Endometrial microvascular endothelial cells (primary cell): ENCODE results near the gene FAM53C. TPM values are rescaled to one million over a fixed set of nuclear protein-coding genes. Genes with fewer than 3 reads are reported as not detected.
"Not testable (repeated sequence)": the region's sequence is repeated elsewhere in the genome, so short reads cannot be mapped to it uniquely, and the experiment has no call there.

ENCODE experiments used
- in situ Hi-C: cut with HindIII; loops from 2 replicates; pipeline ENCODE4 v1.10.0; 2017; ENCODE audit warnings: low sequenced_read_pairs, low pct_unique_long_range_greater_than_20kb; ENCODE audit errors: inconsistent ontology term
- total RNA-seq: library from RNA; depleted of rRNA; stranded (reverse); fragments of >200 nt; gene quantifications from one replicate; pipeline ENCODE4 v1.2.3, GENCODE V29; 2015; ENCODE audit errors: inconsistent ontology term

Gene FAM53C
- total RNA-seq, 1 donor from 2014 or later, result 36.3 TPM

DNA sequence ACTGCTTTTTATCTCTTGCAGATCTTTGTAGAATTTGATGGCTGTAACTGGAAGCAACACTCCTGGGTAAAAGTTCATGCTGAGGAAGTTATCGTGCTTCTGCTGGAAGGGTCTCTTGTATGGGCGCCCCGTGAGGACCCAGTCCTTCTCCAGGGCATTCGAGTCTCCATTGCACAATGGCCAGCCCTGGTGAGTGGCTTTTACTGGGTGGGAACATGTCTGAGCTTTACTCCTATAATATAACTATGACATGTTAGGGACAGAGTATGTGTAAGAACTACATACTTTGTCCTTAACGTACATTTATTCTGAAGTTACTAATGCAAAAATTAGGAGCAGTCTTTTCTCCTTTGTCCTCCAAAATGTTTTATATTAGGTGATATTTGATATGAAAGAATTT is 34.6 kb downstream of the FAM53C start:
- in situ Hi-C loops, result no loop called here

DNA sequence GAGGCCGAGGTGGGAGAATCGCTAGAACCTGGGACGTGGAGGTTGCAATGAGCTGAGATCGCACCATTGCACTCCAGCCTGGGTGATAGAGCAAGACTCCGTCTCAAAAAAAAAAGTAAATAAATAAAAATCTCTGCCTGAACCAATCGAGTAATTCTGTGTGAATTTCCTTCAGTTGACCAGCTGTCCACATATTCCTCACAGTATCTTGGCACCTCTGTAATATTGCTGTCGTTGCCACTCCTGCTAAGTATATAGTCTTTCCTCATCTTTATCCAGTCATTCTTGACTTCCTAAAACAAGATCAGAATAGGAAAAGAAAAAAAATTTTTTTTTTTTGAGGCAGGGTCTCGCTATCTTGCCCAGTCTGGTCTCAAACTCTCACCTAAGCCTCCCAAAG is 44.3 kb downstream of the FAM53C start:
- in situ Hi-C loops, result no loop called here

DNA sequence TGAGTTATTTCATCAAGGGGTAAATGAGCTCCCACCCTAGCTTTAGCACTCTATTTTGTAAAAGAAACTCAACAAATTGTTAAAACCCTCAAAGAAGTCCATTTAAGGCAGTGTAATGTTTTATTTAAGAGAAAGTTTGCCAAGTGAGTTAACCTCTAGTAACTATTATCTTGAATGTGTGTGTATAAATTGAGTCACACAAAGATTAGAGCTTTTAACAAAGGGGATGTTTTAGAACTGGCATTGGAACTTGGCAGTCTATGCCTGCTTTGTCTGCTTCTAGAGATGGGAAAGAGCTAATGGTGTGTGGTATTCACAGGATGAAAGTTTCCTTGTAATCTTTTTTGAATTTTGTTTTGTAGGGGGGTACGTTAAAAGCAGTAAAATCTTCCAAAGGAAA is 47.6 kb downstream of the FAM53C start:
- in situ Hi-C loops, result no loop called here

DNA sequence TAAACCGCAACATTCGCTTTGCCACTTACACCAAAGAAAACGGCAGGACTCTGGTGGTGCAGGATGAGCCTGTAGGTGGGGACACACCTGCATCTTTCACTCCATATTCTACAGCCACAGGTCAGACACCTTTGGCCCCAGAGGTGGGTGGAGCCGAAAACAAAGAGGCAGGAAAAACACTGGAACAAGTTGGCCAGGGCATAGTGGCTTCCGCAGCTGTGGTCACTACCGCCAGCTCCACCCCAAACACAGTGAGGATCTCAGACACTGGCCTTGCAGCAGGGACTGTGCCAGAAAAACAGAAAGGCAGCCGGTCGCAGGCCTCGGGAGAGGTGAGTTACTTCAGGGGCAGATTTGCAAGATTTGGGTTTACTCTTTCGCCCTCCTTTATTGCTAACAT is 48.2 kb downstream of the FAM53C start:
- in situ Hi-C loops, result no loop called here

DNA sequence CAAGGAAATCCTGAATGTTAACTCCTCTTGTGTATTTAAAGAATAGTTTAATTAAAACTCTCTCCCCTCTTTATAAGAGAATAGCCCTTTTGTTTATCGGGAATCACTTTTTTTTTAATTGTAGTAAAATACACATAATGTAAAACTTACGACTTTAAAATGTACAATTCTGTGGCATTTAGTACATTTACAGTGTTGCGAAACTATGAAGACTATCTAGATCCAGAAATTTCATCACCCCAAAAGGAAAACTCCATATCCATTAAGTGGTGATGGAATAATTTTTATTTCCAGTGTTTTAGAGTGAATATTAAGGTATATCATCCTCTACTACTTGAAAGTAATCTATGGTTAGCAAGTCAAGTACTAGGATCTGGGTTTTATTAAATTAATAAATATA is 51.3 kb downstream of the FAM53C start:
- in situ Hi-C loops, result no loop called here

DNA sequence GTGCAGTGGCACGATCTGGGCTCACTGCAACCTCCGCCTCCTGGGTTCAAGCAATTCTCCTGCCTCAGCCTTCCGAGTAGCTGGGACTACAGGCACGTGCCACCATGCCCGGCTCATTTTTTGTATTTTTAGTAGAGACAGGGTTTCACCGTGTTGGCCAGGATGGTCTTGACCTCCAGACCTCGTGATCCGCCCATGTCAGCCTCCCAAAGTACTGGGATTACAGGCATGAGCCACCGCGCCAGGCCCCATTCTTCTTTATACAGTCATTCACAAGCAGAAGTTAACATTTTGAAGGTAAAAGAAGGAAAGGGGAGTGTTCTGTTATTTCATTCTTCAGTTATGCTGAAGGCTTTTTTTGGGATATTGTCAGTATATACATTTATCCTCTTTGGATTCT is 51.8 kb downstream of the FAM53C start:
- in situ Hi-C loops, result not testable (repeated sequence)

DNA sequence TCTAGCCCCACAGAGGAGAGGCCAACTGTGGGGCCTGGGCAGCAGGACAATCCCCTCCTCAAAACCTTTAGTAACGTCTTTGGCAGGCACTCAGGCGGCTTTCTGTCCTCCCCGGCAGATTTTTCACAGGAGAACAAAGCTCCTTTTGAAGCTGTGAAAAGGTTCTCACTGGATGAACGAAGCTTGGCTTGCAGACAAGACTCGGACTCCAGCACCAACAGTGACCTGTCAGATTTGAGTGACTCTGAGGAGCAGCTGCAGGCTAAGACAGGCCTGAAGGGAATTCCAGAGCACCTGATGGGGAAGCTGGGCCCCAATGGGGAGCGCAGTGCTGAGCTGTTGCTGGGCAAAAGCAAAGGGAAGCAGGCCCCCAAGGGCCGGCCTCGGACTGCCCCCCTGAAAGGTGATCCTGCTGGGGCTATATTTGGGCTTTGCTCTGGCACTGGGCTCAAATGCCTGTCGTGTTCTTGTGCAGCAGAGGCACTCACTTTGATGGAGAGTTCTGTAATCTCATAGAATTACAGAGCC is 53.9 kb downstream of the FAM53C start:
- in situ Hi-C loops, result no loop called here

Other genes with a start within 250 kb of the FAM53C start
- gene NME5, start 198.8 kb upstream of the FAM53C start, total RNA-seq, result 1.5 TPM
- 37.1 TPM for gene BRD8, start 159.6 kb upstream of the FAM53C start, total RNA-seq
- gene KIF20A, start 159.2 kb upstream of the FAM53C start, total RNA-seq, result 106 TPM
- 41.3 TPM for gene CDC23, start 124.9 kb upstream of the FAM53C start, total RNA-seq
- gene GFRA3, start 63.6 kb upstream of the FAM53C start, total RNA-seq, result not detected
- 13.9 TPM for gene CDC25C, start 6.5 kb upstream of the FAM53C start, total RNA-seq
- gene KDM3B, start 14.4 kb downstream of the FAM53C start, total RNA-seq, result 34.8 TPM
- 2.2 TPM for gene REEP2, start 100.8 kb downstream of the FAM53C start, total RNA-seq
- 3.0 TPM for gene EGR1, start 127.2 kb downstream of the FAM53C start, total RNA-seq
- 127 TPM for gene ETF1, start 205.0 kb downstream of the FAM53C start, total RNA-seq
- gene HSPA9, start 237.1 kb downstream of the FAM53C start, total RNA-seq, result 452 TPM